Erythroblast (primary cell): ENCODE data around the gene NPIPA5.
"Not testable (repeated sequence)": the region's sequence is repeated elsewhere in the genome, so short reads cannot be mapped to it uniquely, and the experiment has no call there.

ENCODE experiments used
- DNase-seq, 2 experiments: peaks; one replicate each; lab custom pipeline; 2025; lab: John Stamatoyannopoulos, UW
- GATA1 ChIP-seq: IDR thresholded peaks from 2 replicates; pipeline ENCODE4 v1.6.1; 2011; ENCODE audit warnings: low read depth, mild to moderate bottlenecking, control low read depth, low read length, moderate library complexity
- POLR2A ChIP-seq: IDR thresholded peaks from 2 replicates; pipeline ENCODE4 v1.6.1; 2011; ENCODE audit warnings: mild to moderate bottlenecking, low read length

The NPIPA5 gene

DNA sequence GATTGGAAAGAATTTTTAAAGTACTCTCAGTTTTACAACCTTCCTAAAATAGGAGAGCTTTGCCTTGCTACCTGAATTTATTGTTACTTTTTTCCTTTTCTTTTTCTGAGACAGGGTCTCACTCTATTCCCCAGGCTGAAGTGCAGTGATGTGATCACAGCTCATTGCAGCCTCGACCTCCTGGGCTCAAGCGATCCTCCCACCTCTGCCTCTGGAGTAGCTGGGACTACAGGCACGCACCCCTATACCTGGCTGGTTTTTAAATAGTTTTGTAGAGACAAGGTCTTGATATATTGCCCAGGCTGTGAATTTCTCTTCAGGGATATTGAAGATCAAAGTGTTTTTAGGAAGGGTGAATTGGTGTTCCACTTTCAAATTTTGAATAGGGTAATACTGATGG, 21.2 kb upstream of the NPIPA5 start:
- TF ChIP-seq POLR2A (no peak), GATA1 (no peak)
- no peak for DNase-seq

DNA sequence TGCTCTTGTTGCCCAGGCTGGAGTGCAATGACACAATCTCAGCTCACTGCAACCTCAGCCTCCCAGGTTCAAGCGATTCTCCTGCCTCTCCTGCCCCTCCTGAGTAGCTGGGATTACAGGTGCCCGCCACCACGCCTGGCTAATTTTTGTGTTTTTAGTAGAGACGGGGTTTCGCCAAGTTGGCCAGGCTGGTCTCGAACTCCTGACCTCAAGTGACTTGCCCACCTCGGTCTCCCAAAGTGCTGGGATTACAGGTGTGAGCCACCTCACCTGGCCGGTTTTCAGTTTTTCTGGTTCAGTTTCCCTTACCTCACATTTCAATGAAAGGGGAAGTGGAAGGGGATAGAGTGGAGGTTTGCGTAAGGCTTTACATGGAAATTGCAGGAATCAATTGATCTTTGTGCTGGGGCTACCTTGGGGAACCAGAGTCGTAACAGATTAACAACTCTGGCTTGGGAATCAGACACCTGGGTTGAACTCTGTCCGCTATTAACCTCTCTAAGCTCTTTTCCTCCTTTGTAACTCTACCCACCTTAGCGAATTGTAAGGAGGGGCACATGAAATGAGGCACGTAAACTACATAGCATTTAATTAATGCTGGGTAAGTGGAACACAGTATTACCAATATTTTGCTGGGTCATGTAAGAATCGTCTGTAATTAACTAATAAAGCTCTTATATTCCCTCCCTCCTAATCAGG, 20.7 kb upstream of the NPIPA5 start:
- no peak for TF ChIP-seq POLR2A
- no peak for TF ChIP-seq GATA1
- DNase-seq: no peak

DNA sequence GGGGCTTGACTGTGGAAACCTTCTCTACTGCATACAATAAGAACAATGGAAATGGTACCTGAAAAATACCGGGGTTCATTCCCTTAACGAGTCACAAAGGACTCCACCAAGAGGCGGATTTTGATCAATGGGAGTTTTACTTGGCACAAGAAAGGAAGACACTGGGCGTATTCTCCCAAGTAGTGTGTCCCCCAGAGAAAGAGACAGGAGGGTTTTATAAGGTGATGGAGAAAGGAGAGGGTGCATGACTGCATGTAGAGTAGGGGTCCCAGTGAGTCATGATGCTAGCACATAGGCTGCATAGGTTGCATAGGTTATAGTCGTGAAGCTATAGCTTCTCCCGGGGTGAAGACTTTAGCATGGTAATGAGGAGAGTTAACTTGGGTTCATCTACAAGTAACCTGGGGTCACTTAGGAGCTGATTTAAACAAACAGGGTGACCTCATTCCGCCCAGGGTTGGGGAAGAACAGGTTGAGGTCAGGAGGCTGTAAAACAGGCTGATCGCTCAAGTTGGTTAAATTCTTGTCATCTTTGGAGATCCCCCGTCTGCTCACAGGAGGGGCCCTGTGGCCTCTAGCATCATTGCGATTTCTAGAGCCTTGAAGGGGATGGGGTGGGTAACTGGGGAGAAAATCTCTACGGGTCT, 19.0 kb upstream of the NPIPA5 start:
- TF ChIP-seq GATA1 (no peak), POLR2A (no peak)
- no peak for DNase-seq

DNA sequence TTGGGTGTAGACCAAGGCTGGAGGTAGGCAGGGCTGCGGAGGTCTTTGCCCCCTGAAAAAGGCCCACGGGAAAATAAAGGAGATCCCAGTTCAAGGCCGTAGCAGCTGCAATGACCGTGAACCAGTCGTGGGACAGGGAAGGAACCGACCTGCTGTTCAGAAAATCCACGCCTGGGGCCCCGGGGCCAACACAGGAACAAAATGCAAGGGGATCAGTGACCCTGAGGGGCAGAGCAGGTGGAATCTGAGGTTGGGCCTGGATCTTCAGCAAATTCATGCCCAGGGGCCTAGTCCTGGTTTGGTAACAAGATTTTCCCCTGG, 18.4 kb upstream of the NPIPA5 start:
- DNase-seq: not testable (repeated sequence)

DNA sequence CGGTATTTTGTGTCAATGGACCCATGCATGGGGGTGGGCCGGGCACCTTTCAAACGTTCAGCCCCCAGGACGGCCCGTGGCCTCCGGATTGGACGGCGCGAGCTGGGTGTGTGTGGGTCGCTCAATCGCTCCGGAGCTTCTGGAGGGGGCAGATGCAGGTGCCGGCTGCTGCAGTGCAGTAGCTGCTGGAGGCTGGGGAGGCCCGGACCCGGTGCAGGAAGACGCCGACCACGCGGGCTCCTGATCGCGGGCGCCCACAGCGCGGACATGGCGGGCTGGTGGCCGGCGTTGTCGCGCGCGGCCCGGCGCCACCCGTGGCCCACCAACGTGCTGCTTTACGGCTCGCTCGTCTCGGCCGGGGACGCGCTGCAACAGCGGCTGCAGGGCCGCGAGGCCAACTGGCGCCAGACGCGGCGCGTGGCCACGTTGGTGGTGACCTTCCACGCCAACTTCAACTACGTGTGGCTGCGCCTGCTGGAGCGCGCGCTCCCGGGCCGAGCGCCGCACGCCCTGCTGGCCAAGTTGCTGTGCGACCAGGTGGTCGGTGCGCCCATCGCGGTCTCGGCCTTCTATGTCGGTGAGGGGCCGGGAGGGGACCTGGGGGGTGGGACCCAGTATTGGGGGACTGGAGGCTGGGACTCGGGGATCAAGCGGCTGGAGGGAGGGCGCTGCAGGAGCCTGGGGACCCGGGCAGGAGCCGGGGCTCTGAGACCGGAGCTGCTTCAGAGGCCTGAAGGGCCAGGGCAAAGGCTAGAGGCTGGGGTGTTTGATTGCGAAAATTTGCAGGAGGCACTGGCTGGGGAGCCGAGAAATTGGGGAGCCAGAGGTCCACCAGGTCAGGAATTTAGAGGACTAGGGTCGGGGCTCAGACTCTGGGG, 17.8 kb upstream of the NPIPA5 start, which contains the start of gene MPV17L:
Gene MPV17L (plus strand): TSS at position 124 of the 878 bp plus-strand sequence. CDS start 144 bp downstream, at position 268.
- DNase-seq: peak; percentile 48 to 74

DNA sequence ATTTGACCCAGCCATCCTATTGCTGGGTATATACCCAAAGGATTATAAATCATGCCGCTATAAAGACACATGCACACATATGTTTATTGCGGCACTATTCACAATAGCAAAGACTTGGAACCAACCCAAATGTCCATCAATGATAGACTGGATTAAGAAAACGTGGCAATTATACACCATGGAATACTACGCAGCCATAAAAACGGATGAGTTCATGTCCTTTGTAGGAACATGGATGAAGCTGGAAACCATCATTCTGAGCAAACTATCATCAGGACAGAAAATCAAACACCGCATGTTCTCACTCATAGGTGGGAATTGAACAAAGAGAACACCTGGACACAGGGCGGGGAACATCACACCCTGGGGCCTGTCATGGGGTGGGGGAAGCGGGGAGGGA, 14.9 kb upstream of the NPIPA5 start:
- DNase-seq: not testable (repeated sequence)

DNA sequence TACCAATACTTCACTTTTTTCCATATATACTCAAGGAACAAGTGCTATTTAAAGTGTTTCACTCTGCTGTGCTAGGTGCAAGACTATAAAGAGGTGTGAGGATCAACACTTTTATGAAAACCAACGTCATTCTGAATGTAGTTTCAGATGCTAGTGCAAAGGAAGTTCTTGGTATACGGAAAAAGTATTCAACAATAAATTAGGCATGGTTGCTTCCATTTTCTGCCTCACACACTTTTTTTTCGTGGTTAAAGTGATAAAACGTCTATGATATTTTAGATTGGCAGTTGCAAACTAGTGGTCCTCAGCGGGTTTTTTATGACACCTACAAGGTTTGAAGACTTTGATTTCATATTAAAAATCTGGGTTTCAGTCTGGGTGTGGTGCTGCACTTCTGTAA, 11.8 kb upstream of the NPIPA5 start:
- not testable (repeated sequence) for DNase-seq

DNA sequence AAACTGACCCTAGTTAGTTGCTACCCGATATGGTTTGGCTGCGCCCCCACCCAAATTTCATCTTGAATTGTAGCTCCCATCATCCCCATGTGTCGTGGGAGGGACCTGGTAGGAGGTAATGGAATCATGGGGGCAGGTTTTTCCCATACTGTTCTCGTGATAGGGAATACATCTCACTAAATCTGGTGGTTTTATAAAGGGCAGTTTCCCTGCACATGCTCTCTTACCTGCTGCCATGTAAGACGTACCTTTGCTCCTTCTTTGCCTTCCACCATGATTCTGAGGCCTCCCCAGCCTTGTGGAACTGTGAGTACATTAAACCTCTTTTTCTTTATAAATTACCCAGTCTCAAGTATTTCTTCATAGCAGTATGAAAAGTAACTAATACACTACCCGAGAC, 10.0 kb upstream of the NPIPA5 start:
- DNase-seq: not testable (repeated sequence)

DNA sequence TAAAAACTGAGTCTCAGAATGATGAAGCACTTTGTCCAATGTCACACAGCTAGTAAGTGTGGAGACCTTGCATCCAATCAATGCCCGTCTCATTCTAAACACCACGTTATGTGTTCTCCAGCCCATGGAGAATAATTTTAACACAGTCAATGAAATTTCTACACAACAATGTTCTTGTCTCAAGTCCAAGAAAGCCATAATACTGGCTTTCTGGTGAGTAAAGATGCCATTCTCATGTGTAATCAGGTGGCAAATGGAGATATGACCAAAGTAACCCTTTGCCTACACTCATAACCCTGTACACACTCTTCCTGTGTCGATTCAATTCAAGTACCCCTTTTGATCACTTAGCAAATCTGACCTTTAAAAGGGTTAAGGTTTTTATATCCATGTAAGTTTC, 4.7 kb upstream of the NPIPA5 start:
- DNase-seq: not testable (repeated sequence)

DNA sequence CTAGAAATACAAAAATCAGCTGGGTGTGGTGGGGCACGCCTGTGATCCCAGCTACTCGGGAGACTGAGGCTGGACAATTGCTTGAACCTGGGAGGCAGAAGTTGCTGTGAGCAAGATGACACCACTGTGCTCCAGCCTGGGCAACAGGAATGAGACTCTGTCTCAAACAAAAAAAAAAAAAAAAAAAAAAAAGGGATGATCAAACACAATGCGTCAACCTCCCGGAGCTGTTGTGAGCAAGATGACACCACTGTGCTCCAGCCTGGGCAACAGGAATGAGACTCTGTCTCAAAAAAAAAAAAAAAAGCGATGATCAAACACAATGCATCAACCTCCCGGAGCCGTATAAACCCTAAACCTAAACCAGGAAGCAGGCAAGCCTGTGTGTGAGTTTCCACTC, 20.6 kb downstream of the NPIPA5 start:
- DNase-seq: not testable (repeated sequence)

DNA sequence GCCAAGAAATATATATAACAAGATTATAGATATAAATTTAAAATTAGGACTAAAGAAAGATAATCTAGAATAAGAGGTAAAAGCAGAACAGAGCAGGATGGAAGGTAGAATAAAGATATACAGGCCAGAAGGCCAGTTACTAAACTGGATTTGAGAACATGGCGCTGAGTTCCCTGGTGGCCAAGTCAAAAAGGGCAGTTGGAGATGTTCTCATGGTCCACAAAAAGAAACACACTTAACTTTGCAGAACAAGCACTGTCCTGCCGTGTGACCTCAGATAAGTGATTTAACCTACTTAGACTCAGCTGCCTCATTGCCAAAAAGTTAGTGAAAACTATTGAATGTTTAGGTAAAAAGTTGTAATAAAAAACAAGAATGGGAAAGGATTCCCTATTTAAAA, 23.2 kb downstream of the NPIPA5 start:
- DNase-seq: not testable (repeated sequence)

DNA sequence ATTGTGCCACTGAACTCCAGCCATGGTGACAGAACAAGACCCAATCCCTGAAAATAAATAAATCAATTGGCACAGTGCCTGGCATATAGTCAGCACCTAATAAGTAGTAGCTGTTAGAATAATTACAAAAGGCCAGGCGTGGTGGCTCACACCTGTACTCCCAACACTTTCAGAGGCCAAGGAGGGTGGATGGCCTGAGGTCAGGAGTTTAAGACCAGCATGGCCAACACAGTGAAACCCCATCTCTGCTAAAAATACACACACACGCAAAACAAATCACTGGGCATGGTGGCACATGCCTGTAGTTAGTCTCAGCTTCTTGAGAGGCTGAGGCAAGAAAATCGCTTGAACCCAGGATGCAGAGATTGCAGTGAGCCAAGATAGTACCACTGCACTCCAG, 25.2 kb downstream of the NPIPA5 start:
- not testable (repeated sequence) for DNase-seq

DNA sequence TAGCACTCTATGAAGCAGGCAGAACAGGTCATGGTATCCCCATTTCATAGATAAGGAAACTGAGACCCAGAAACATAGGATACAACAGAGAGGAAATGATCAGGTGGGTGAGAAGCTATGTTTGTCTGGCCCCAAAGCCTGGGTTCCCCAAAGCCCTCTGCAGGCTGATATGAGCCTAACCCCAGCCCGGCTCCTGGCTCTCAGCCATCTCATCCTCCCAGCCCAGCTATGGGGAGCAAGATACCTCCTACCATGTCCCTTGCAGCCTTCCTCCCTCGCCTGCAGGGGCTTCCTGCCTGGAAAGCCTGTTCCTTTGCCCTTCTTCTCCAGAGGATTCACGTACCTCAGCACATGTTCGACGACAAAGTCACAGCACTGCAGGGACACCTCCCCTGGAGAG, 26.3 kb downstream of the NPIPA5 start:
- DNase-seq: not testable (repeated sequence)

DNA sequence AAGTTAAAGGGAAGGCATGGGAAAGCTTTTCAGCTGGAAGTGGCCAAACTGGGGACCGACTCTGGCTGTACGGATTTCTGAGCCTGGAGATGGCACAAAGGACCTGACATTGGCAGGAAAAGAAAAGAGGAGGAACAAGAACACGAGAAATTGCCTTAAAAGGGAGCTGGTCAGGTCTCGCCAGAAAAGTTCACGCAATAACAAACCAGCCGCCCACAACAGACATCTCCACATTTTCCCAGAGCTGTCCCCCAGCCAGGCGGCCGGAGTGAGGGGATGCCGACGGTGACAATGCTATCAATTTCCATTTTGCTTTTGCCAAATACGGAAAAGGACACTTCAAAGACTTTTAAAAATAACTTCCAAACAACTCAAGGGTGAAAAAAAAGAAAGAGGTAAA, 26.8 kb downstream of the NPIPA5 start:
- DNase-seq: not testable (repeated sequence)

DNA sequence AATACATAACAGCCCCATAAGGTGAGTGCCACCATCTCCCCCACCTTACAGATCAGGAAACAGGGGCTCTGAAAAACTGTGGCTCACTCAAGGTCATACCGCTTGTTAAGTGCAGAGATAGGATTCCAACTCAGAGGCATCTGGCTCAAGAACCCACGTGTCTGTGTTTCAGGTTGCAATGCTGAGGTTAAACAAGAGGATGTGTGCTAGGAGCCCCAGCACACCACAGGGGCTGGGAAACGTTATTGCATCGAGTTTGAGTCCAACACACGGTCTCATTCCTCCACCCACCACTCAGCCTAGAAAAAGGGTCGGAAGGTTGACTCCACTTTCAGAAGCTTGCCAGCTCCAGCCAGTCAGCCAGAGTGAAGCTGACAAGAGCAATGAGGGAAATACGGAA, 29.4 kb downstream of the NPIPA5 start:
- not testable (repeated sequence) for DNase-seq

DNA sequence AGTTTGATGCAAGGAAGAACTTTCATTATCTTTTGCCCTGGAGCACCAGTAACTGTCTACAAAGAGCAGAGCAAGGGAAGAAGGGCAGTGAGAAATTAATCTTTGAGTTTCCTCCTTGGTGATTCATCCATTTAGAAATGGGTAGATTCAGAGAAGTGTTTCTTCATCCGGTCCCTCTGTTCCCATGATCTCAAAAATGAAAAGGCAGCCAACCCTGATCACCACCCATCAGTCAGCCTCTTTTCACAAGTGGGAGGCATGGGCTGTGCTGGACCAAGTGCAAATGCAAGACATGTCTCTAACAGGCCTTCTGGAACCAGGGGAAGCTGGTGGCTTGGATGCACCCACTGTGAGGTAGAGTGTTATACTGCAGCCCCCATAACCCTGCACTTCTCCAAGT, 35.8 kb downstream of the NPIPA5 start:
- DNase-seq: not testable (repeated sequence)

DNA sequence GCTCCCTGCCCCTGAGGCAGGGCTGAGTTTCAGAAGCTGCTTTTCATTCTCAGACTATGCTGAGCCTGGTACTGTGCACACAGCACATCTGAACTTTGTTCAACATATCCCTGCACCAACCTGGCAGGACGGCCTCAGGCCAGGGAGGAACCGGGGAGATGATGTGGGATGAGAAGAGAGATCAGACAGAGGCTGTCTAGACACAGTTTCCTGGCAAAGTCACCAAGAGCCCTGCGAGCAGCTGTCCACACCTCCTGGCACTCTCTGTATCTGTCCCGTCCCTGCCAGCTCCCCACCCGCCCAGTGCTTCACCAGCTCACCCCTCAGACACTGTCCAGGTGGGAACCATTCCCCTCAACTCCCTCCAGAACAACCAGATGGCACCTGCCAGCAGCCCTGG, 39.1 kb downstream of the NPIPA5 start:
- not testable (repeated sequence) for DNase-seq

DNA sequence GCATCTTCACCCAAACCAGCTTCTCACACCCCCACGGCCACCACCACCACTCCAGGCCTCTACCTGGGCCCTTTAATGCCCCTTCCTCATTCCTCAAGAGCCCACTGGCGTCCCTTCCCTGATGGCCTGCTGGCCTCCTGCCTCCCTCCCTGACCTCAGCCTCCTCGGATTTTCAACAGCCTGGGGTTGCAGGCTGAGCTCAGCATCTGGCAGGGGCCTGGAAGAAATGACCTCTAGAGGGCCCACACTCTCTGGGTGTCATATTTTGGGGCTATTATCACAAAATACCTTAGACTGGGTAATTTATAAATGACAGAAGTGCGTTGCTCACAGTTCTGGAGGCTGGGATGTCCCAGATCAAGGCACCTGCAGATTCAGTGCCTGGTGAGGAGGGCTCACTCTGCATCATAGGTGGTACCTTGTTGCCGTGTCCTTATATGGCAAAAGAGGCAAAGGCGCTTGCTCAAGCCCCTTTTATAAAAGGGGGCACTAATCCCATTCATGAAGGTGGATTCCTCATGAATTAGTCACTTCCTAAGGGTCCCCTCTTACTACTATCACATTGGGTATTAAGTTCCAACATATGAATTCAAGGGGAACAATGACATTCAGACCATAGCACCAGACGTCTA, 40.0 kb downstream of the NPIPA5 start:
- DNase-seq: not testable (repeated sequence)

DNA sequence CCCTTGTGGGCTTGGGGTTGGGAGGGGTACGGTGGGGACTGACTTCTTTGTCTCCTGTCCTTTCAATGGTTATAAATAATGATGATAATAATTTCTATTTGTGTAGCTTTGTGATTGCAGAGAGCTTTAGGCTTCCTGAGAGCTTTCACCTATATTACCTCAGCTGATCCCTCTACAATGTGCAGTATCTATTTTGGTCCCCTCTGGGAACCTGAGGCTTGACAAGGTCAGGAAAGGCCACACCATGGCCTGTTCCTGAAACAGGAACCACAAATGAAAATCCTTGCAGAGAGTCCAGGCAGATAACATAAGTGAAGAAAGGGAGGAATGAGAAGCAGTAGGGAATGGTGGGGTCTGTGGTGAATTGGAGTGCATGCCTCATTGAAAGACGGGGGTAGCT, 42.5 kb downstream of the NPIPA5 start:
- DNase-seq: not testable (repeated sequence)

DNA sequence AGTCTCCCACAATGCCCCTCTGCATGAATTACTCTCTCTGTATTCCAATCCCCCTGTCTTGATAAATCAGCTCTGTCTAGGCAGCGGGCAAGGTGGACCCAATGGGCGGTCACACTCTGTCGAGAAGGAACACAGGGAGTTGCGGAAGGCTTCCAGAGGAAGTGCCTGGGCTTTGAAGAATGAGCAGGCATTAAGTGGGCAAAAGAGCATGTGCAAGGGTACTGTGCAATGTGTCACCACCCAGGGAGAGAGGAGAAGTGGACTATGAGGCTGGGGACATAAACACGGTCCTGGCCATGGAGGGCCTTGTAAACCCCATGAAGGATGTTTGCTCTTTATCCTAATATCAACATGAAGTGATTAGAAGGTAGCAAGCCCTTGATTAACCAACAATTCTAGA, 44.1 kb downstream of the NPIPA5 start:
- DNase-seq: not testable (repeated sequence)

DNA sequence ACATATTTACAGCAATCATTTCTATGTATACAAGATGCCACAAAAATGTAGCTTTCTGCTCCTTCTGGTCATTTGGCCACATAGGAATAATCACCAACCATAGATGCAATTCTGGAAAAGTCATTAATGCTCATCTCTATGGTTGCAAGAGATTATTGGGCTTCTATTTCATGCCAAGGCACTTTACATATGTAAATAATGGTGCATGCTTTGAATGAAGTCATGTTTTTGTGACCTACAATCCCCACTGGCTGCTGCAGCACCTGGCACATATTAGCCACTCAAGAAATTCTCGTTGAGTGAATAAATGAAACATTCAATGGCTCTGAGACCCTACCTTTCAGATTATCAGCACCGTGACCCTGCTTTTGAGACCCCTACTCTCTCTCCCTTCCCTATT, 47.1 kb downstream of the NPIPA5 start:
- DNase-seq: not testable (repeated sequence)
